Vagina (tissue), 2 donors: ENCODE results near the gene RNU6-9. TPM values are rescaled to one million over a fixed set of nuclear protein-coding genes. Genes with fewer than 3 reads are reported as not detected.

Experiments used
- DNase-seq, 2 donors: peaks; one replicate each; pipeline ENCODE4 v3.0.0-alpha.2; 2017; ENCODE audit errors: extremely low spot score in 2 of 2
- H3K27ac ChIP-seq: fragments of 200-600 bp; sonication (generic); one replicate; pipeline ENCODE4 v1.5.1; 2019
- H3K27me3 ChIP-seq: fragments of 200-600 bp; sonication (generic); one replicate; pipeline ENCODE4 v1.5.1; 2019
- H3K36me3 ChIP-seq, 2 donors: fragments of 200-600 bp; sonication (generic); one replicate each; pipeline ENCODE4 v1.5.1; 2017 to 2019
- H3K4me1 ChIP-seq: fragments of 200-600 bp; sonication (generic); one replicate; pipeline ENCODE4 v1.5.1; 2019
- H3K4me3 ChIP-seq, 2 donors: fragments of 200-600 bp; sonication (generic); 1 replicate in 1 of 2; 2 replicates in 1 of 2; pipeline ENCODE4 v1.5.1; 2016 to 2019
- H3K9me3 ChIP-seq: fragments of 200-600 bp; sonication (generic); one replicate; pipeline ENCODE4 v1.5.1; 2019
- CTCF ChIP-seq, 3 experiments: fragments of 450-650 bp in 2 of 3; fragments of 200-600 bp in 1 of 3; sonication (generic) in 1 of 3; IDR thresholded peaks; one replicate each; pipeline ENCODE4 v1.5.1; 2017 to 2019; ENCODE audit warnings: antibody characterized with exemption in 3 of 3, mild to moderate bottlenecking in 2 of 3, moderate library complexity in 2 of 3
- POLR2A ChIP-seq, 2 donors: fragments of 450-650 bp; IDR thresholded peaks; one replicate each; pipeline ENCODE4 v1.6.1; 2017; ENCODE audit warnings: antibody characterized with exemption in 2 of 2, mild to moderate bottlenecking in 2 of 2, moderate library complexity in 2 of 2
- POLR2AphosphoS5 ChIP-seq, 2 donors: sonication (generic); formaldehyde crosslinking; IDR thresholded peaks; one replicate each; pipeline ENCODE4 v1.9.0; 2017; ENCODE audit warnings: antibody characterized with exemption in 2 of 2, mild to moderate bottlenecking in 2 of 2, low read depth in 1 of 2; ENCODE audit not compliant: insufficient read depth in 1 of 2
- intact Hi-C: fragments of 100-400 bp; cut with DNase I; formaldehyde crosslinking; loops from one replicate; pipeline ENCODE4 v1.15.1; 2023
- total RNA-seq: library from RNA; depleted of rRNA; stranded (reverse); fragments of >200 nt; gene quantifications from one replicate; pipeline ENCODE4 v1.2.3, GENCODE V29; 2016

RNU6-9 gene
- total RNA-seq, 1 donor from 2014 or later: not detected

- TF ChIP-seq POLR2A (IDR thresholded peaks at IDR 0.05): no peak
- no peak for TF ChIP-seq CTCF (IDR thresholded peaks at IDR 0.05)
- TF ChIP-seq POLR2AphosphoS5 (IDR thresholded peaks at IDR 0.05; ENCODE audit: insufficient read depth in 1 of 2, low read depth in 1 of 2): no peak
- Histone ChIP-seq H3K27ac (no peak overlapping the region), H3K36me3 (peaks cover 0 to 23% of the 10 kb centered on the region in 2 donors), H3K4me3 (no peak overlapping the region), H3K4me1 (peaks cover 11% of the 10 kb centered on the region), H3K9me3 (no peaks in the 10 kb centered on the region), H3K27me3 (no peaks in the 10 kb centered on the region)
- intact Hi-C loops: no loop called here
- no peak for DNase-seq
Measured at GRCh38 chr19:896999-897398, 3.7 kb downstream of the RNU6-9 start.

DNA sequence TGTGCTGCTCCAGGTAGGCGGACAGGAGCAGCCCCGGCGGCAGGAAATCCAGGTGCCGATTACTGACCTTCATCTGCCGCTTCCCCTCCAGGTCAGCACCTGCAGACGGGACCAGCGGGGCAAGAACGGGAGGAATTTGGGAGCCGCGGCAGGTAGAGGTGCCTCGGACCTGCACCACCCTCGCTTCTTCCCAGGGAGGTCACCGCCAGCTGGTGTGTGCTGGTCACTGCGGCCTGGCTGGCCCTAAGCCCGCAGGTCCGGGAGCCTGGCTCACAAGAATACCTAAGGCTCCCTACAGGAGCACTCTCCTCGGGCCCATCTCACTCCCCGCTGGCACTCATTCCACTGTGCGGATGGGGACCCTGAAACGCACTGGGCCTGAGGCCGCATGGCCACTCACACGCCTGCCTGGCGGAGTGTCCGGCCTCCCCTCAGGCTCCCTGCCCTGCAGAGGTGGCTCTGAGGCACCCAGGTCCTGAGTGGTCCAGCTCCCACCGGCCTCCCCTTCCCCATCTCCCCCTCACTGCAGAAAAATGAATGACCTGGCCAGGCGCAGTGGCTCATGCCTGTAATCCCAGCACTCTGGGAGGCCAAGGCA, 4.3 kb downstream of the RNU6-9 start:
- TF ChIP-seq CTCF (IDR thresholded peaks at IDR 0.05) (no peak), POLR2A (IDR thresholded peaks at IDR 0.05) (no peak), POLR2AphosphoS5 (IDR thresholded peaks at IDR 0.05; ENCODE audit: insufficient read depth in 1 of 2, low read depth in 1 of 2) (peak in 1 of 2 donors; percentile 10)
- peaks cover 0 to 23% of the 10 kb centered on the region in 2 donors for H3K36me3 ChIP-seq
- no peaks in the 10 kb centered on the region for H3K27me3 ChIP-seq
- peaks cover 7% of the 10 kb centered on the region for H3K4me1 ChIP-seq
- DNase-seq: no peak
- intact Hi-C loops: no loop called here
- no peak overlapping the region for H3K4me3 ChIP-seq
- no peaks in the 10 kb centered on the region for H3K9me3 ChIP-seq
- H3K27ac ChIP-seq: no peak overlapping the region

DNA sequence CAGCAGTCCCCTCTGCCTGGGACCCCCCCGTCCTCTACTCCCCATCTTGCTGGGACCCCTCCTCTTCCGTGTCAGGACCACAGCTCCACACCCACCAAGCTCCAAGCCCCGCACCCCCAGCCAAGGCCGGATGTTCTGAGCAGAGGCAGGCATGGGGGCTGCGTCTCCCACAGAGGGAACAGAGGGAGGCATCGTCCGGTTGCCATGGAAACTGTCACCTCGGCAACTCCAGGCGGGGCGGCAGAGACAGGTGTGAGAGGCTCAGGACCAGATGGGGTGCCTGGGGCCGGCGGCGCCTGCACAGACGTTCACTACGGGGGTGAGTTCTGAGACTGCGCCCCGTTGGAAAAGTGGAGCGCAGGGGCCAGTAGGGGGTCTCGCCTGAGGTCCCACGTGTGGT, 5.4 kb downstream of the RNU6-9 start:
- Histone ChIP-seq H3K27ac (no peak overlapping the region), H3K9me3 (no peaks in the 10 kb centered on the region), H3K27me3 (no peaks in the 10 kb centered on the region), H3K4me1 (peaks cover 10% of the 10 kb centered on the region), H3K36me3 (peaks cover 0 to 23% of the 10 kb centered on the region in 2 donors), H3K4me3 (no peak overlapping the region)
- intact Hi-C loops: no loop called here
- TF ChIP-seq CTCF (IDR thresholded peaks at IDR 0.05) (no peak), POLR2A (IDR thresholded peaks at IDR 0.05) (no peak)
- DNase-seq: no peak

GRCh38 chr19:899336-900042, 6.2 kb downstream of the RNU6-9 start:
- Histone ChIP-seq H3K4me1 (peaks cover 10% of the 10 kb centered on the region), H3K9me3 (no peaks in the 10 kb centered on the region), H3K4me3 (no peak overlapping the region), H3K27ac (no peak overlapping the region), H3K36me3 (peaks cover 0 to 23% of the 10 kb centered on the region in 2 donors), H3K27me3 (no peaks in the 10 kb centered on the region)
- intact Hi-C loops: no loop called here
- DNase-seq: no peak
- no peak for TF ChIP-seq POLR2AphosphoS5 (IDR thresholded peaks at IDR 0.05; ENCODE audit: insufficient read depth in 1 of 2, low read depth in 1 of 2)
- TF ChIP-seq CTCF (IDR thresholded peaks at IDR 0.05): no peak
- no peak for TF ChIP-seq POLR2A (IDR thresholded peaks at IDR 0.05)

DNA sequence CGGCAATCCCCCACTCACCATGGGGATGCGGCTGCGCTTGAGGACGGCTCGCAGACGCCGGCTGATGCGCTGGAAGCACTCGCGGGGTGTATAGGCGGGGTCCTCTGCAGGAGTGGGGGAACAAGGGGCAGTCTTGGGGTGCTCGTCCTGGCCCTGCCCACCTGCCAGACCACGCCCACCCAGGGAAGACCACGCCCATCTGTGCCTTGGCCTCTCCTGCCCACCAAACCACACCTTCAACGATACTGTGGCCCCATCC, 6.7 kb downstream of the RNU6-9 start:
- Histone ChIP-seq H3K9me3 (no peaks in the 10 kb centered on the region), H3K27me3 (no peaks in the 10 kb centered on the region), H3K4me1 (peaks cover 10% of the 10 kb centered on the region), H3K27ac (no peak overlapping the region), H3K4me3 (no peak overlapping the region), H3K36me3 (peaks cover 0 to 23% of the 10 kb centered on the region in 2 donors)
- no peak for DNase-seq
- intact Hi-C loops: no loop called here
- TF ChIP-seq POLR2AphosphoS5 (IDR thresholded peaks at IDR 0.05; ENCODE audit: insufficient read depth in 1 of 2, low read depth in 1 of 2): no peak
- TF ChIP-seq CTCF (IDR thresholded peaks at IDR 0.05): no peak
- TF ChIP-seq POLR2A (IDR thresholded peaks at IDR 0.05): no peak
